OCI-LY7 (cell line): Measurements from ENCODE around the gene ZBTB16. TPM values are rescaled to one million over a fixed set of nuclear protein-coding genes. Genes with fewer than 3 reads are reported as not detected.

Experiments
- BruUV-seq: library from RNA; stranded (reverse); fragments of 400-500 nt; replicated peaks from 2 replicates; lab custom pipeline; 2021; lab: Mats Ljungman, UMichigan
- CTCF ChIA-PET: fragments of 300-600 bp; sonication (Branson Sonifier 250); formaldehyde crosslinking; loops from one replicate; lab custom pipeline; 2022; ENCODE audit warnings: antibody characterized with exemption; ENCODE audit not compliant: unreplicated experiment; lab: Charles Lee
- POLR2A ChIA-PET: fragments of 300-600 bp; sonication (Branson Sonifier 250); formaldehyde crosslinking; loops from one replicate; lab custom pipeline; 2022; ENCODE audit warnings: antibody characterized with exemption; lab: Charles Lee
- DNase-seq: peaks from one replicate; pipeline ENCODE4 v3.0.0-alpha.2; 2015; ENCODE audit warnings: low spot score
- H2AFZ ChIP-seq: fragments of 200-600 bp; sonication (generic), shearing (Covaris generic); 2 replicates; pipeline ENCODE4 v1.6.1; 2014; ENCODE audit warnings: mild to moderate bottlenecking, antibody characterized with exemption, low read length, moderate library complexity
- H3K27ac ChIP-seq: fragments of 200-600 bp; sonication (generic); 2 replicates; pipeline ENCODE4 v1.5.1; 2014; ENCODE audit warnings: mixed run types, low read depth, mild to moderate bottlenecking, moderate library complexity, low read length, inconsistent platforms; ENCODE audit not compliant: poor library complexity, severe bottlenecking
- H3K36me3 ChIP-seq: fragments of 200-600 bp; sonication (generic); 2 replicates; pipeline ENCODE4 v1.6.1; 2014; ENCODE audit warnings: mild to moderate bottlenecking, antibody characterized with exemption, low read length, moderate library complexity, mixed read lengths; ENCODE audit not compliant: insufficient read depth
- H3K4me1 ChIP-seq: fragments of 200-600 bp; sonication (generic); 2 replicates; pipeline ENCODE4 v1.5.1; 2014; ENCODE audit warnings: mild to moderate bottlenecking, low read length; ENCODE audit not compliant: insufficient read depth, poor library complexity, severe bottlenecking
- H3K4me2 ChIP-seq: fragments of 200-600 bp; sonication (generic); 2 replicates; pipeline ENCODE4 v1.6.1; 2014; ENCODE audit warnings: mild to moderate bottlenecking, low read length
- H3K4me3 ChIP-seq: fragments of 200-600 bp; sonication (generic); 2 replicates; pipeline ENCODE4 v1.5.1; 2014; ENCODE audit warnings: mild to moderate bottlenecking, low read depth, low read length; ENCODE audit not compliant: poor library complexity, severe bottlenecking
- H3K79me2 ChIP-seq: fragments of 200-600 bp; sonication (generic); 2 replicates; pipeline ENCODE4 v1.6.1; 2016; ENCODE audit warnings: low read depth, mild to moderate bottlenecking, low read length, moderate library complexity, mixed read lengths; ENCODE audit not compliant: insufficient read depth
- H3K9me2 ChIP-seq: fragments of 200-600 bp; sonication (generic); 2 replicates; pipeline ENCODE4 v1.6.1; 2016; ENCODE audit warnings: mild to moderate bottlenecking, low read length, mixed read lengths; ENCODE audit not compliant: insufficient read depth
- H3K9me3 ChIP-seq: fragments of 200-600 bp; sonication (generic); 2 replicates; pipeline ENCODE4 v1.6.1; 2014; ENCODE audit warnings: mild to moderate bottlenecking, mixed run types, low read length, mixed read lengths
- H4K20me1 ChIP-seq: fragments of 200-600 bp; sonication (generic); 2 replicates; pipeline ENCODE4 v1.6.1; 2014; ENCODE audit warnings: mild to moderate bottlenecking, antibody characterized with exemption, low read length, moderate library complexity, mixed read lengths; ENCODE audit not compliant: insufficient read depth
- EZH2phosphoT487 ChIP-seq: fragments of 200-600 bp; sonication (generic); IDR thresholded peaks from 2 replicates; pipeline ENCODE4 v1.6.1; 2018; ENCODE audit warnings: low read depth, borderline replicate concordance, mild to moderate bottlenecking, mixed run types, antibody characterized with exemption, low read length, moderate library complexity, mixed read lengths
- intact Hi-C: fragments of 100-400 bp; cut with micrococcal nuclease; formaldehyde crosslinking; loops from one replicate; pipeline ENCODE4 v1.10.0; 2022; ENCODE audit not compliant: unreplicated experiment
- total RNA-seq, 2 experiments: library from RNA; depleted of rRNA in 1 of 2; stranded (reverse); fragments of >200 nt in 1 of 2; shearing (Covaris generic) in 1 of 2; gene quantifications; 2 replicates each; pipeline ENCODE4 v1.2.3, GENCODE V29; 2014 to 2022
- TF ChIP-seq, protein P1 (sequence below): fragments of 200-600 bp; sonication (generic); conservative IDR thresholded peaks from 2 replicates; pipeline ENCODE4 v1.5.1; 2014; ENCODE audit warnings: mild to moderate bottlenecking, antibody characterized with exemption, low read length, moderate library complexity, mixed read lengths

The ZBTB16 gene
- total RNA-seq, 2 experiments from 2014 or later = not detected

DNA sequence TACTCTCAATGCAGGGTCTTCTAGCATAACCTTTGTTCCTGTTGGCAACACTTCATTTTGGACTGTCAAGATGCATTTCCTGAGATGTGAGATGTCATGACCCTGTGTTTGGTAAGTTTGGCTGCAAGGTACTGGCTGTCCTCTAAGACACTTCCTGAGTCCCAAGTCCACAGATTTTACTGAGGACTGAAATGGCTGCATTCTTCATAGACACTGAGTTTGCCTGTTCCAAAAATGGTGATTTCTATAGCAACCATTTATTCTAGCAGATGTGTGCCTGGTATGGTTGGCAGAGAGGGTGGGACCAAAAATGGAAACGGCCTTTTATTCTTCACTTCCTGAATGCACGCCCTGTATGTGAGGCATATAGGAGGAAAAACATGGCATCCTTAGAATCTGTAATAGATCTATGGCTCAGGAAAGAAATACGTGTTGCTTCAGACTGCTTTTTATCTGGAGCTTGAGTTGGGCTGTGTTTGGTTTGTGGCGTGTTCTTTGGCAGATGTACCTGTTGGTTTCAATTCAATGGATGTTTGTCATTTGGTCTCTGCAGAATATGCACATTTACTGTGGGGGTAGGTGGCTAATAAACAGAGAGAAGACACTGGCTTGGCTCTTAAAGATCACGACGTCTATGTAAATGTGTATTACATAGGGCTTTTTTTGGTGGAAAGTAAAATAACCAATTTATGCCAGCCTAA lies 62.4 kb downstream of the ZBTB16 start:
- intact Hi-C loops = no loop called here
- DNase-seq = no peak
- no peak overlapping the region for H2AFZ ChIP-seq
- no peak overlapping the region for H3K27ac ChIP-seq
- no peaks in the 10 kb centered on the region for H3K79me2 ChIP-seq
- ChIA-PET CTCF (no interaction called here), POLR2A (no interaction called here)
- H3K4me1 ChIP-seq = no peaks in the 10 kb centered on the region
- H3K4me2 ChIP-seq = no peak overlapping the region
- BruUV-seq = no TSS peak
- no peaks in the 10 kb centered on the region for H3K9me2 ChIP-seq
- TF ChIP-seq, protein P1, sequence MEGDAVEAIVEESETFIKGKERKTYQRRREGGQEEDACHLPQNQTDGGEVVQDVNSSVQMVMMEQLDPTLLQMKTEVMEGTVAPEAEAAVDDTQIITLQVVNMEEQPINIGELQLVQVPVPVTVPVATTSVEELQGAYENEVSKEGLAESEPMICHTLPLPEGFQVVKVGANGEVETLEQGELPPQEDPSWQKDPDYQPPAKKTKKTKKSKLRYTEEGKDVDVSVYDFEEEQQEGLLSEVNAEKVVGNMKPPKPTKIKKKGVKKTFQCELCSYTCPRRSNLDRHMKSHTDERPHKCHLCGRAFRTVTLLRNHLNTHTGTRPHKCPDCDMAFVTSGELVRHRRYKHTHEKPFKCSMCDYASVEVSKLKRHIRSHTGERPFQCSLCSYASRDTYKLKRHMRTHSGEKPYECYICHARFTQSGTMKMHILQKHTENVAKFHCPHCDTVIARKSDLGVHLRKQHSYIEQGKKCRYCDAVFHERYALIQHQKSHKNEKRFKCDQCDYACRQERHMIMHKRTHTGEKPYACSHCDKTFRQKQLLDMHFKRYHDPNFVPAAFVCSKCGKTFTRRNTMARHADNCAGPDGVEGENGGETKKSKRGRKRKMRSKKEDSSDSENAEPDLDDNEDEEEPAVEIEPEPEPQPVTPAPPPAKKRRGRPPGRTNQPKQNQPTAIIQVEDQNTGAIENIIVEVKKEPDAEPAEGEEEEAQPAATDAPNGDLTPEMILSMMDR = no peak
- no peak for TF ChIP-seq EZH2phosphoT487
- no peaks in the 10 kb centered on the region for H3K9me3 ChIP-seq
- H3K4me3 ChIP-seq = no peak overlapping the region
- H3K36me3 ChIP-seq = no peaks in the 10 kb centered on the region
- H4K20me1 ChIP-seq = no peaks in the 10 kb centered on the region

DNA sequence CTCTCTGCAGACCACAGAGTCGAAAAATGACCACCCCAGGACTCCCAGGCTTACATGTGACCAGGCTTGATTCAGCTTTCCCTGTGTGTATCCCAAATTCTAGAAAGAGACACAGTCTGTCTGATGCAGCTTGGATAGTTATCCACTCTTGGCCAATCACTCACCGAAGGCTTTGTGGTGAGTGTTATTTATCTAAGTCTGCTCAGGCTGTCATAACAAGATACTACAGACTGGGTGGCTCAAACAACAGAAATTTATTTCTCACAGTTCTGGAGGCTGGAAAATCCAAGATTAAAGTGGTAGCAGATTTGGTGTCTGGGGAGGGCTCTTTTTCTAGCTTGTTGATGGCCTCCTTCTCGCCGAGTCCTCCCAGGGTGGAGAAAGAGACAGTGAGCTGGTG lies 63.2 kb downstream of the ZBTB16 start:
- H3K4me3 ChIP-seq = no peak overlapping the region
- H3K36me3 ChIP-seq = no peaks in the 10 kb centered on the region
- no peak for DNase-seq
- no TSS peak for BruUV-seq
- H4K20me1 ChIP-seq = no peaks in the 10 kb centered on the region
- CTCF ChIA-PET = no interaction called here
- H3K27ac ChIP-seq = no peak overlapping the region
- no peaks in the 10 kb centered on the region for H3K9me2 ChIP-seq
- no peaks in the 10 kb centered on the region for H3K79me2 ChIP-seq
- no peak overlapping the region for H2AFZ ChIP-seq
- TF ChIP-seq EZH2phosphoT487 = no peak
- TF ChIP-seq, protein P1 = no peak
- H3K4me1 ChIP-seq = no peaks in the 10 kb centered on the region
- no peaks in the 10 kb centered on the region for H3K9me3 ChIP-seq
- intact Hi-C loops = no loop called here
- H3K4me2 ChIP-seq = no peak overlapping the region
- POLR2A ChIA-PET = interaction anchor here (0.6 kb wide), 1 partner anchor 8 kb away, joined by 3 read pairs; no protein-coding TSS in a partner anchor

DNA sequence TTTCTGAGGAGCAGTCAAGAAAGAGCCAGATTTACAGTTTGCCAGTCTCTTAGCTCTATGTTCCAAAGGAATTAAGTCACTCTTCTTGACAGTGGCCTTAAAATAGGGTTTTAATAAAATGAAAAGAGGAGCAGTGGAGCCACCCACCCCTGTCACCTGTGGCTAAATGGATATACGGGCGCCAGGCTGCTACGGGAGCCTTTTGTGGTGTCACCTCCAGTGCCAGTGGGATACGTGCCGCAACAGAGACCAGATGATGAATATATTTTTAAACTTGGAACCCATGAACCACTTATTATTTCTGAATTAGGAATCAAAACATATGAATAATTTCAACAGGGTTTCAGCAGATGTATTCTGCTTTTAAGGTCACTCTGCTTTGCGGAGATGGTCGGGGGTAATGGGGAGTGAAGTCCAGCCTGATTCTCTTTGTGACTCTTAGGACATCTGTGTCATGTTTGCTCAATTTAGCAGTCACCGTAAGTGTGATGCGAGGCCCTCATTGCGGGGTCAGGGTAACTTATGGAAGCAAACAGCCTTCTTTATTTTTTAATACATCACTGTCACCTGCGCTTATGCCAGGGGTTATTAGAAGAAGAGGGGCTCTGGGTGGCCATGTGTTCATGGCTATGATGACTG lies 64.3 kb downstream of the ZBTB16 start:
- Histone ChIP-seq H3K36me3 (no peaks in the 10 kb centered on the region), H3K9me2 (no peaks in the 10 kb centered on the region), H2AFZ (no peak overlapping the region), H3K9me3 (no peaks in the 10 kb centered on the region), H4K20me1 (no peaks in the 10 kb centered on the region), H3K79me2 (no peaks in the 10 kb centered on the region), H3K27ac (no peak overlapping the region), H3K4me1 (no peaks in the 10 kb centered on the region), H3K4me3 (no peak overlapping the region), H3K4me2 (no peak overlapping the region)
- TF ChIP-seq, protein P1 = no peak
- TF ChIP-seq EZH2phosphoT487 = no peak
- no TSS peak for BruUV-seq
- POLR2A ChIA-PET = no interaction called here
- DNase-seq = no peak
- intact Hi-C loops = no loop called here
- CTCF ChIA-PET = interaction anchor here (0.6 kb wide), 1 partner anchor 45 kb away, joined by 3 read pairs; no protein-coding TSS in a partner anchor
